Right lobe of liver (tissue), 4 donors: Measurements from ENCODE around the gene KCNH2.

ENCODE experiments used
- POLR2A ChIP-seq: fragments of 450-650 bp; IDR thresholded peaks from one replicate; pipeline ENCODE4 v1.6.1; 2017; ENCODE audit warnings: antibody characterized with exemption, mild to moderate bottlenecking
- TF ChIP-seq, protein P1 (sequence below), 4 donors: fragments of 200-600 bp in 3 of 4; fragments of 450-650 bp in 1 of 4; IDR thresholded peaks; one replicate each; pipeline versions ENCODE4 v1.5.1 to v1.8.0; 2016 to 2022; ENCODE audit warnings: antibody characterized with exemption in 4 of 4, mild to moderate bottlenecking in 2 of 4
- donor health status: DM: no; HTN: no; CAD: no.
- donor health status: DM: no; HTN: no; CAD: no.
- donor health status: DM: no; HTN: yes; CAD: no.

DNA sequence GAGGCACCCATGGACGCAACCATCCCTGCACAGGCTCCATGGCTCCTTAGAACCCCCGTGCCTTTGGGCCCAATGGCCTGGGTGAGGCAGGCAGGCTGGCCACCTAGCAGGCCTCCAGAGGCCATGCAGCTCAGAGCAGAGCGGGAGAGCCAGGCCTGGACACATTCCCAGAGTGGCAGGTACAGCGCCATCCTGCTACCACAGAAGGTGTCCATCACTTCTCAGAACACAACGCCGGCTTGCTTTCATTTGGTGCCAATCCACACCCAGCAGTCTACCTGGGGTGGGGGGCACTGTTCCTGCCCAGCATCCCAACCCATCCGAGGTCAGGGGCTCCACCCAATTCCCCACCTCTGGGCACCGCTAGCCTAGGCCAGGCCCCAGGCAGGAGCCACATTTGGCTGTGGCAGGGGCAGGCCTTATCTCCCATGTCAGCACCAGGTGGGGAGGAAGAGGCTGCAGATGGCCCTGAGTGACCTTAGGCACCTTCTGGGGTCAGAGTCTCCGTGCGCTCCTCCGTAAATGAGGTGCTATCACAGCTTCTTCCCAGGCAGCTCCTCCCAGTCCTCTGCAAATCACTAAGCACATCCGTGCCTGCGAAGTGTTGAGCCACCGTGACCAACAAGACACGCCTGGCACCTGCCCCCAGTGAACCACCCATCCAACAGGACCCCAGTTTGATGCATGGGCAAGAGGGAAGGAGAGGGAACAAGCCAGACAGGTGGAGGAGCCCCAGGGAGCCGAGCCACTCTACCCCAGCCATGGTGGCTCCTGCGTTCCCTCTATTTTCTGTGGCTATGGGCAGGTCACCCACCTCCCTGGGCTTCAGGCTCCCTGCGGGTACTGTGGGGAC lies 14.2 kb downstream of the KCNH2 start:
- TF ChIP-seq, protein P1, sequence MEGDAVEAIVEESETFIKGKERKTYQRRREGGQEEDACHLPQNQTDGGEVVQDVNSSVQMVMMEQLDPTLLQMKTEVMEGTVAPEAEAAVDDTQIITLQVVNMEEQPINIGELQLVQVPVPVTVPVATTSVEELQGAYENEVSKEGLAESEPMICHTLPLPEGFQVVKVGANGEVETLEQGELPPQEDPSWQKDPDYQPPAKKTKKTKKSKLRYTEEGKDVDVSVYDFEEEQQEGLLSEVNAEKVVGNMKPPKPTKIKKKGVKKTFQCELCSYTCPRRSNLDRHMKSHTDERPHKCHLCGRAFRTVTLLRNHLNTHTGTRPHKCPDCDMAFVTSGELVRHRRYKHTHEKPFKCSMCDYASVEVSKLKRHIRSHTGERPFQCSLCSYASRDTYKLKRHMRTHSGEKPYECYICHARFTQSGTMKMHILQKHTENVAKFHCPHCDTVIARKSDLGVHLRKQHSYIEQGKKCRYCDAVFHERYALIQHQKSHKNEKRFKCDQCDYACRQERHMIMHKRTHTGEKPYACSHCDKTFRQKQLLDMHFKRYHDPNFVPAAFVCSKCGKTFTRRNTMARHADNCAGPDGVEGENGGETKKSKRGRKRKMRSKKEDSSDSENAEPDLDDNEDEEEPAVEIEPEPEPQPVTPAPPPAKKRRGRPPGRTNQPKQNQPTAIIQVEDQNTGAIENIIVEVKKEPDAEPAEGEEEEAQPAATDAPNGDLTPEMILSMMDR (IDR thresholded peaks at IDR 0.05), result no peak
- TF ChIP-seq POLR2A, result no peak
